Fibroblast of lung (primary cell): ENCODE data around the gene TSSK3. TPM values are rescaled to one million over a fixed set of nuclear protein-coding genes. Genes with fewer than 3 reads are reported as not detected.

Experiments
- DNase-seq, 2 donors: peaks; one replicate each; pipeline versions ENCODE4 v3.0.0 to v3.0.0-alpha.2; 2010; ENCODE audit warnings: low read depth in 2 of 2
- H2AFZ ChIP-seq: 2 replicates; pipeline ENCODE4 v1.5.1; 2012; ENCODE audit warnings: low read length, control low read depth, inconsistent platforms
- H3K27ac ChIP-seq: 2 replicates; pipeline ENCODE4 v1.5.1; 2011; ENCODE audit warnings: low read length, control low read depth; ENCODE audit not compliant: insufficient read depth
- H3K27me3 ChIP-seq: 2 replicates; pipeline ENCODE4 v1.5.1; 2011; ENCODE audit warnings: mild to moderate bottlenecking, low read length; ENCODE audit not compliant: control insufficient read depth, insufficient read depth
- H3K36me3 ChIP-seq: 2 replicates; pipeline ENCODE4 v1.5.1; 2011; ENCODE audit warnings: low read length; ENCODE audit not compliant: control insufficient read depth, insufficient read depth
- H3K4me1 ChIP-seq: 2 replicates; pipeline ENCODE4 v1.5.1; 2011; ENCODE audit warnings: low read length; ENCODE audit not compliant: control insufficient read depth, insufficient read depth; ENCODE audit errors: extremely low read depth
- H3K4me2 ChIP-seq: 2 replicates; pipeline ENCODE4 v1.5.1; 2011; ENCODE audit warnings: low read length, control low read depth; ENCODE audit not compliant: insufficient read depth; ENCODE audit errors: extremely low read depth
- H3K4me3 ChIP-seq, 4 experiments: fragments of 200-600 bp in 1 of 4; sonication (generic) in 1 of 4; replicated peaks in 1 of 4; 2 replicates each; pipeline ENCODE4 v1.5.1; 2011 to 2016; ENCODE audit warnings: low read length in 4 of 4, low read depth in 3 of 4, mild to moderate bottlenecking in 3 of 4, control low read depth in 2 of 4, inconsistent platforms in 1 of 4, mixed read lengths in 1 of 4; ENCODE audit not compliant: insufficient read depth in 1 of 4; ENCODE audit errors: control extremely low read depth in 1 of 4
- H3K79me2 ChIP-seq: 2 replicates; pipeline ENCODE4 v1.5.1; 2012; ENCODE audit warnings: mild to moderate bottlenecking, low read length, inconsistent platforms; ENCODE audit not compliant: control insufficient read depth, insufficient read depth
- H3K9ac ChIP-seq: 2 replicates; pipeline ENCODE4 v1.5.1; 2011; ENCODE audit warnings: mild to moderate bottlenecking, low read length, control low read depth; ENCODE audit not compliant: insufficient read depth
- H3K9me3 ChIP-seq: 2 replicates; pipeline ENCODE4 v1.5.1; 2012; ENCODE audit warnings: low read depth, low read length; ENCODE audit not compliant: control insufficient read depth, insufficient read depth
- H4K20me1 ChIP-seq: 2 replicates; pipeline ENCODE4 v1.5.1; 2011; ENCODE audit warnings: low read length; ENCODE audit not compliant: control insufficient read depth, insufficient read depth; ENCODE audit errors: extremely low read depth
- EZH2 ChIP-seq: IDR thresholded peaks from 2 replicates; pipeline ENCODE4 v1.5.1; 2012; ENCODE audit warnings: low read length, control low read depth, mild to moderate bottlenecking; ENCODE audit errors: missing control alignments
- polyA plus RNA-seq, 2 donors: library from polyadenylated mRNA; depleted of rRNA in 1 of 2; stranded (reverse) in 1 of 2; unstranded in 1 of 2; fragments of >200 nt; gene quantifications; 2 replicates each; pipeline ENCODE4 v1.2.1, GENCODE V29; 2011 to 2012; ENCODE audit warnings: missing spikeins in 1 of 2
- total RNA-seq: library from RNA; depleted of rRNA; stranded (reverse); fragments of >200 nt; gene quantifications from 2 replicates; pipeline ENCODE4 v1.2.1, GENCODE V29; 2014
- TF ChIP-seq, protein P1 (sequence below), 2 donors: IDR thresholded peaks in 1 of 2; conservative IDR thresholded peaks in 1 of 2; 1 replicate in 1 of 2; 2 replicates in 1 of 2; pipeline ENCODE4 v1.5.1; 2011 to 2012; ENCODE audit warnings: low read length in 2 of 2, control low read depth in 1 of 2, inconsistent platforms in 1 of 2, low read depth in 1 of 2, mild to moderate bottlenecking in 1 of 2

TSSK3 gene
- total and polyA plus RNA-seq, 2 donors (not counting 1 experiment from before 2014, with no cell fraction given): 0.50 to 0.58 TPM

DNA sequence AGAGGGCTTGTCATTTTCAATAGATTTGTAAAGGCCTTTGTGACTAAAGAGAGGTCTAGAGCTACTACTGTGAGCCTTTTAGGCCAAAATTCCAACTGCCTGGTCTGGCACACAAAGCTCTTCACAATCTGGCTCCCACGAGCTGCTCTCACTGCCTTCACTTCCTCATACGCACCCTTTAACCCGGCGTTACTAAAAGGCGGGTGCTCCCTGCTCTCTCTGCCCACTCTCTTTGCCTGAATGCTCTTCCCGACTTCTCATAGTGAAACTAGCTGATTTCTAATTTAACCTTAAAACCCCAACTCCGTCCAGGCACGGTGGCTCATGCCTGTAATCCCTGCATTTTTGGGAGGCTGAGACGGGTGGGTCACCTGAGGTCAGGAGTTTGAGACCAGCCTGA, 17.7 kb downstream of the TSSK3 start:
- no peak overlapping the region for H3K9ac ChIP-seq
- no peaks in the 10 kb centered on the region for H3K9me3 ChIP-seq
- H3K4me1 ChIP-seq: no peaks in the 10 kb centered on the region
- TF ChIP-seq EZH2: no peak
- TF ChIP-seq, protein P1, sequence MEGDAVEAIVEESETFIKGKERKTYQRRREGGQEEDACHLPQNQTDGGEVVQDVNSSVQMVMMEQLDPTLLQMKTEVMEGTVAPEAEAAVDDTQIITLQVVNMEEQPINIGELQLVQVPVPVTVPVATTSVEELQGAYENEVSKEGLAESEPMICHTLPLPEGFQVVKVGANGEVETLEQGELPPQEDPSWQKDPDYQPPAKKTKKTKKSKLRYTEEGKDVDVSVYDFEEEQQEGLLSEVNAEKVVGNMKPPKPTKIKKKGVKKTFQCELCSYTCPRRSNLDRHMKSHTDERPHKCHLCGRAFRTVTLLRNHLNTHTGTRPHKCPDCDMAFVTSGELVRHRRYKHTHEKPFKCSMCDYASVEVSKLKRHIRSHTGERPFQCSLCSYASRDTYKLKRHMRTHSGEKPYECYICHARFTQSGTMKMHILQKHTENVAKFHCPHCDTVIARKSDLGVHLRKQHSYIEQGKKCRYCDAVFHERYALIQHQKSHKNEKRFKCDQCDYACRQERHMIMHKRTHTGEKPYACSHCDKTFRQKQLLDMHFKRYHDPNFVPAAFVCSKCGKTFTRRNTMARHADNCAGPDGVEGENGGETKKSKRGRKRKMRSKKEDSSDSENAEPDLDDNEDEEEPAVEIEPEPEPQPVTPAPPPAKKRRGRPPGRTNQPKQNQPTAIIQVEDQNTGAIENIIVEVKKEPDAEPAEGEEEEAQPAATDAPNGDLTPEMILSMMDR (conservative IDR thresholded peaks at IDR 0.05 in 1 of 2, IDR thresholded peaks at IDR 0.05 in 1 of 2; ENCODE audit: low read depth in 1 of 2, low read length in 2 of 2): no peak
- peaks cover 19% of the 10 kb centered on the region for H3K36me3 ChIP-seq
- H3K4me2 ChIP-seq: no peak overlapping the region
- no peaks in the 10 kb centered on the region for H3K79me2 ChIP-seq
- no peaks in the 10 kb centered on the region for H3K27me3 ChIP-seq
- no peak overlapping the region for H3K27ac ChIP-seq
- H2AFZ ChIP-seq: no peak overlapping the region
- H3K4me3 ChIP-seq: no peak overlapping the region
- no peak for DNase-seq
- H4K20me1 ChIP-seq: no peaks in the 10 kb centered on the region

DNA sequence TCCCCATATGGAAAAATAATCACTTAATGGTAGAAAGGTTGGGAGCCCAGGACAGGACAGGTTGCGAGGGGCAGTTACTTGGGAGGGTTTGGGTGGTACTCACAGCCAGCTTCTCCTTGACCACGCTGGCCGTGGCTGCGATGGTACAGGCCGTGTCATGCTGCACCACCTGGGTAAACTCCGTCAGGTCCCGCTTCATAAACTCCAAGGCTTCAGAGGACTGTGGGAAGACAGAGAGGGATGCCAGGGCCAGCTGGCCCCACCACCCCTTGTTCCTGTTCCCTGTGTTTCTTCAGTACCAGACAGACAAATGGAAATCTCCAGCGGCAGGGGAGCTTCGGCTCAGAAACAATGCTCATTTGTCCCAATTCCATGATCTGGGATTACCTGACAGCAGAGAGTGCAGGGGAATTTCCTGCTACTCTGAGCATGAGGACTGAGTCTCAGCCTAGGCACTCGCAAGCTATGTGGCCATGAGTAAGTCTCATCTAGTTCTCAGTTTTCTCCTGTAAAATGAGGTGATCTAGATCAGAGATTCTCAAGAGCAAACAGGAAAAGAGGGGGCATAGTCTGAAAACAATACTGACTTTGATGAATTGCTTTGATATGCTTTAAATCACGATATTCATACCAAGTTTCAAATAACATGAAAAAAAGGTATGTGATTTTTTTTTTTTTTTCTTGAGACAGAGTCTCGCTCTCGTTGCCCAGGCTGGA, 24.5 kb downstream of the TSSK3 start:
- H3K4me1 ChIP-seq: no peaks in the 10 kb centered on the region
- H3K4me2 ChIP-seq: no peak overlapping the region
- TF ChIP-seq, protein P1 (conservative IDR thresholded peaks at IDR 0.05 in 1 of 2, IDR thresholded peaks at IDR 0.05 in 1 of 2; ENCODE audit: low read depth in 1 of 2, low read length in 2 of 2): no peak
- no peak for TF ChIP-seq EZH2
- DNase-seq: no peak
- H2AFZ ChIP-seq: no peak overlapping the region
- H3K9ac ChIP-seq: no peak overlapping the region
- H3K9me3 ChIP-seq: no peaks in the 10 kb centered on the region
- H3K27me3 ChIP-seq: no peaks in the 10 kb centered on the region
- peaks cover 5% of the 10 kb centered on the region for H3K79me2 ChIP-seq
- H3K36me3 ChIP-seq: peaks cover 5% of the 10 kb centered on the region
- no peak overlapping the region for H3K27ac ChIP-seq
- no peaks in the 10 kb centered on the region for H4K20me1 ChIP-seq
- no peak overlapping the region for H3K4me3 ChIP-seq

DNA sequence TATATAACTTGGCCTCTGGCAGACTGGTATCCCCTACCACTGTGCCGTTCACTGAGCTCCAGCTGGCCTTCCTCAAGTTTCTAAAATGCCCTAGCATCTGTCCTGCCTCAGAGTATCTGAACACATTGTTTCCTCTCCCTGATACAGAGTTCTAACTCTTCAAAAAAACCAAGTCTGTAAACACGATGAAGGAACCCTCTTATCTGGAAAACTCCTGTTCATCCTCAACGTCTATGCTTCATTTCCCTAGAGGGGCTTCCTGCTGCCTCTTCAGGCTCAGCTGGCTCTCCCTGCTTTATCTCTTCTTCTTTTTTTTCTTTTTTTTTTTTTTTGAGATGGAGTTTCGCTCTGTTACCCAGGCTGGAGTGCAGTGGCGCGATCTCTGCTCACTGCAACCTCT, 26.3 kb downstream of the TSSK3 start:
- Histone ChIP-seq H3K27ac (no peak overlapping the region), H3K79me2 (peaks cover 16% of the 10 kb centered on the region), H3K4me3 (no peak overlapping the region), H3K36me3 (peaks cover 5% of the 10 kb centered on the region), H3K4me2 (no peak overlapping the region), H2AFZ (no peak overlapping the region), H4K20me1 (no peaks in the 10 kb centered on the region), H3K9me3 (no peaks in the 10 kb centered on the region), H3K9ac (no peak overlapping the region), H3K4me1 (peaks cover 9% of the 10 kb centered on the region), H3K27me3 (no peaks in the 10 kb centered on the region)
- no peak for TF ChIP-seq EZH2
- TF ChIP-seq, protein P1 (conservative IDR thresholded peaks at IDR 0.05 in 1 of 2, IDR thresholded peaks at IDR 0.05 in 1 of 2; ENCODE audit: low read depth in 1 of 2, low read length in 2 of 2): no peak
- DNase-seq: no peak
